Right atrium auricular region (tissue), 2 donors: ENCODE data around the gene P4HTM. TPM values are rescaled to one million over a fixed set of nuclear protein-coding genes. Genes with fewer than 3 reads are reported as not detected.
A peak's percentile ranks its signal among the peaks of the same experiment; 100 is the strongest.
"Not testable (repeated sequence)": the region's sequence is repeated elsewhere in the genome, so short reads cannot be mapped to it uniquely, and the experiment has no call there.

Experiments
- DNase-seq: peaks from one replicate; pipeline ENCODE4 v3.0.0-alpha.2; 2019; ENCODE audit warnings: low spot score
- H3K27ac ChIP-seq, 2 donors: fragments of 200-600 bp; sonication (generic); 1 replicate in 1 of 2; 2 replicates in 1 of 2; pipeline ENCODE4 v1.5.1; 2016 to 2019
- H3K27me3 ChIP-seq, 2 donors: fragments of 200-600 bp; sonication (generic); one replicate each; pipeline versions ENCODE4 v1.5.1 to v1.6.0; 2017 to 2019
- H3K36me3 ChIP-seq: fragments of 200-600 bp; sonication (generic); one replicate; pipeline ENCODE4 v1.5.1; 2016
- H3K4me1 ChIP-seq, 2 donors: fragments of 200-600 bp; sonication (generic); one replicate each; pipeline versions ENCODE4 v1.5.1 to v1.6.0; 2017 to 2019
- H3K4me3 ChIP-seq, 2 donors: fragments of 200-600 bp; sonication (generic); 1 replicate in 1 of 2; 2 replicates in 1 of 2; pipeline ENCODE4 v1.5.1; 2017 to 2019; ENCODE audit warnings: mild to moderate bottlenecking in 1 of 2, moderate library complexity in 1 of 2
- H3K9me3 ChIP-seq, 2 donors: fragments of 200-600 bp; sonication (generic); one replicate each; pipeline ENCODE4 v1.5.1; 2019
- total RNA-seq, 2 donors: library from RNA; depleted of rRNA; stranded (reverse); fragments of >200 nt; gene quantifications; one replicate each; pipeline ENCODE4 v1.1.0, GENCODE V29; 2016
- TF ChIP-seq, protein P1 (sequence below), 2 donors: fragments of 200-600 bp; sonication (generic); IDR thresholded peaks; one replicate each; pipeline ENCODE4 v1.5.1; 2019; ENCODE audit warnings: antibody characterized with exemption in 2 of 2

The P4HTM gene
- total RNA-seq, 2 donors from 2014 or later, result 40.5 to 45.4 TPM

DNA sequence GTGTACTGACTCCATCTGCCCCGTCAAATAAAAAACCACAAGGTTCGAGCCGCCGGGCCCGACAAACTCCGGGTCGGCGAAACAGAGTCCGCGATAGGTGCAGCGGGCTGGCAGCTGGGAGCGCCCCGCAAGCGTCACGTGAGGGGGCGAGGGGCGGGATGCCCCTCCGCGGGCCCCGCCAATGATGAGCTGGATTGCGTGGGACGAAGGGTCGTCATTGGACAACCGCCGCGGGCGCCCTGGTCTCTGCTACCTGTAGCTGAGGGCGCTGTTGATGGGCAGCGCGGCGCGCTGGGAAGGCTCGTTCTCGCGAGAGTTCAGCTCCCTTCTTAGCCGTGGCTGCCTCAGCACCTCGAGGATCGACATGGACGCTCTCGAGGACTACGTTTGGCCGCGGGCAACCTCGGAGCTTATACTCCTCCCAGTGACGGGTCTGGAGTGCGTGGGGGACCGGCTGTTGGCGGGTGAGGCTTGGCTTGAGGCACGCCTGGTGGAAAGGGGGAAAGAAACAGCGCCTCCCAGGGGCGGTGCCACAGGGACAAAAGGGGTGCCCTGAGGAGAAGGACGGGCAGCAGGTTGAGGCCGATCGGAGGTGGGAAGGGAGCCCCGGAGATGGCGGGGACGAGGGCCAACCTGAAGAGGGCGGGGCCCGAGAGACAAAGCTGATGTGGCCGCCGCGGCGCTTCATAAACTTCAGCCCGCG, 17.2 kb downstream of the P4HTM start, which contains the start of gene WDR6:
Gene WDR6 (plus strand): TSS at position 324 of the 703 bp plus-strand sequence. CDS start 41 bp downstream, at position 365.
- no peaks in the 10 kb centered on the region for H3K27me3 ChIP-seq
- H3K4me3 ChIP-seq, result peak within 1 kb of the TSS; percentile 75 to 82
- DNase-seq, result peak; percentile 98
- H3K4me1 ChIP-seq, result peaks cover 0 to 23% of the 10 kb centered on the region in 2 donors
- peak within 1 kb of the TSS; percentile 97 to 98 for H3K27ac ChIP-seq
- peaks cover 7% of the 10 kb centered on the region for H3K36me3 ChIP-seq
- H3K9me3 ChIP-seq, result no peaks in the 10 kb centered on the region
- TF ChIP-seq, protein P1, sequence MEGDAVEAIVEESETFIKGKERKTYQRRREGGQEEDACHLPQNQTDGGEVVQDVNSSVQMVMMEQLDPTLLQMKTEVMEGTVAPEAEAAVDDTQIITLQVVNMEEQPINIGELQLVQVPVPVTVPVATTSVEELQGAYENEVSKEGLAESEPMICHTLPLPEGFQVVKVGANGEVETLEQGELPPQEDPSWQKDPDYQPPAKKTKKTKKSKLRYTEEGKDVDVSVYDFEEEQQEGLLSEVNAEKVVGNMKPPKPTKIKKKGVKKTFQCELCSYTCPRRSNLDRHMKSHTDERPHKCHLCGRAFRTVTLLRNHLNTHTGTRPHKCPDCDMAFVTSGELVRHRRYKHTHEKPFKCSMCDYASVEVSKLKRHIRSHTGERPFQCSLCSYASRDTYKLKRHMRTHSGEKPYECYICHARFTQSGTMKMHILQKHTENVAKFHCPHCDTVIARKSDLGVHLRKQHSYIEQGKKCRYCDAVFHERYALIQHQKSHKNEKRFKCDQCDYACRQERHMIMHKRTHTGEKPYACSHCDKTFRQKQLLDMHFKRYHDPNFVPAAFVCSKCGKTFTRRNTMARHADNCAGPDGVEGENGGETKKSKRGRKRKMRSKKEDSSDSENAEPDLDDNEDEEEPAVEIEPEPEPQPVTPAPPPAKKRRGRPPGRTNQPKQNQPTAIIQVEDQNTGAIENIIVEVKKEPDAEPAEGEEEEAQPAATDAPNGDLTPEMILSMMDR (IDR thresholded peaks at IDR 0.05), result peak; percentile 34 to 68

DNA sequence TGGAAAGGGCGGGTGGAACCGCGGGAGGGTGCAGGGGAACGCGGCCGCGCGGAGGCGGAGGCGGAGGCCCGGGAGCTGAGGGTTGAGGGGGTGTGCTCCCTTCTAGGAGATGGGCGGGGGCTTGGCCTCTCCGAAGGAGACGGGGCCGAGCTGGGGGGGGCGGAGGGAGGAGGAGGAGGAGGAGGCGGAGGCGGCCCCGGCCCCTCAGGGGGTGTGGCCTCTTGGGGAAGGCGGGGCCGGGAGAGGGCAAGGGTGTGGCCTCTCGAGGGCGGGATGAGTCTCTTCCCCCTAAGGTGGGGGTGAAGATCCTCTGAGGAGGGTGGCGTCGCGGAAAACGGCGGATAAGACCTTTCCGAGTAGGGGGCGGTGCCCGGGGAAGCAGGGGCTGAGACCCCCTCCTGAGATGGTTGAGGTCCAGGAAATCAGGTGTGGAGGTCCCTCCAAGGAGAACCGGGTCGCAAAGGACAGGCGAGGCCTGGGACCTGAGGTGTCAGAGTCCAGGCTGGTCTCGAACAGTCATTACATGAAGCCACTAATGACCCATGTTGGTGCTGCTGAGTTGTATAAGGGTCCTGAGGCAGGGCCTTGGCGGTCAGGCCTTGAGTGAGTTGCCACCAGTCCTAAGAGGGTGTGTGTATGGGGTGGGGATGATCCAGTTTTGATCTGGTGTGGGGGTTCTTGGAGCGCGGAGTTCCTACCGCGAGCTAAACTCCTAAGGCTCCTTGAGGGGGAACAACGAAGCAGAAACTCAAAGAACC, 17.9 kb downstream of the P4HTM start:
- DNase-seq, result peak; percentile 85
- Histone ChIP-seq H3K27me3 (no peaks in the 10 kb centered on the region), H3K27ac (peak overlapping the region; percentile 97 to 98), H3K4me3 (peak overlapping the region; percentile 75 to 82), H3K9me3 (no peaks in the 10 kb centered on the region), H3K36me3 (peaks cover 11% of the 10 kb centered on the region), H3K4me1 (peaks cover 0 to 30% of the 10 kb centered on the region in 2 donors)
- TF ChIP-seq, protein P1 (IDR thresholded peaks at IDR 0.05), result no peak

DNA sequence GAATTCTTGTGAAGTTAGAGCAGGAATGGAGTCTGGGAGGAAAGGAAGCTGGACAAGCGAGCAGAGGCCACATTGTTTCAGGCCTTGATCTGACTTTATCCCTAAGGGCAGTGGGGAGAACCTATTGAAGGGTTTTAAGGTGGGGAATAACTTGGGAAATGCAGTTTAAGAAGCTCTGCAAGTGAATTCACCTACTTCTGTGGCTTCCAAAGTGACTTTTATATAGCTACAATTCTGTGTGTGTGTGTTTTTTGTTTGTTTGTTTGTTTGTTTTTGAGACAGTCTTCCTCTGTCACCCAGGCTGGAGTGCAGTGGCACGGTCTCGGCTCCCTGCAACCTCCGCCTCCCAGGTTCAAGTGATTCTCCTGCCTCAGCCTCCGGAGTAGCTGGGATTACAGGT, 18.6 kb downstream of the P4HTM start:
- H3K4me3 ChIP-seq, DNase-seq, H3K9me3 ChIP-seq, H3K27me3 ChIP-seq: not testable (repeated sequence)
- H3K36me3 ChIP-seq, result peaks cover 11% of the 10 kb centered on the region
- H3K27ac ChIP-seq, result peak overlapping the region in 1 of 2 donors; percentile 98
- H3K4me1 ChIP-seq, result peaks cover 0 to 34% of the 10 kb centered on the region in 2 donors

DNA sequence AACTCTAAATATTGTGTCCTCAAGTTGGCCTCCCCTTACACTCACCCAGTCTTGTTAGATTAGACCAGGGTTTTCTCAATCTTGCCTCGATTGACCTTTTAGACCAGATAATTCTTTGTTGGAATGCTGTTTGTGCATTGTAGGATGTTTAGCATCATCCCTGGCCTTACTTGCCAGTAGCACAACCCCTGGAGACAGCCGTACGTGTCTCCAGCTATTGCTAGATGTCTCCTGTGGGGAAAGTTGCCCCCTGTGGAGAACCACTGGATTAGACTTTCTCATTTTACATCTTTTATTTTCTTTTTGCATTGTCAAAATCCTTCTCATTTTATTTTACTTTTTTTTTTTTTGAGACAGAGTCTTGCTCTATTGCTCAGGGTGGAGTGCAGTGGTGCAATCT, 19.4 kb downstream of the P4HTM start:
- Histone ChIP-seq H3K27me3 (no peaks in the 10 kb centered on the region), H3K4me3 (no peak overlapping the region), H3K27ac (no peak overlapping the region), H3K9me3 (no peaks in the 10 kb centered on the region), H3K4me1 (peaks cover 0 to 34% of the 10 kb centered on the region in 2 donors), H3K36me3 (peaks cover 13% of the 10 kb centered on the region)
- DNase-seq, result no peak
- TF ChIP-seq, protein P1 (IDR thresholded peaks at IDR 0.05), result no peak

DNA sequence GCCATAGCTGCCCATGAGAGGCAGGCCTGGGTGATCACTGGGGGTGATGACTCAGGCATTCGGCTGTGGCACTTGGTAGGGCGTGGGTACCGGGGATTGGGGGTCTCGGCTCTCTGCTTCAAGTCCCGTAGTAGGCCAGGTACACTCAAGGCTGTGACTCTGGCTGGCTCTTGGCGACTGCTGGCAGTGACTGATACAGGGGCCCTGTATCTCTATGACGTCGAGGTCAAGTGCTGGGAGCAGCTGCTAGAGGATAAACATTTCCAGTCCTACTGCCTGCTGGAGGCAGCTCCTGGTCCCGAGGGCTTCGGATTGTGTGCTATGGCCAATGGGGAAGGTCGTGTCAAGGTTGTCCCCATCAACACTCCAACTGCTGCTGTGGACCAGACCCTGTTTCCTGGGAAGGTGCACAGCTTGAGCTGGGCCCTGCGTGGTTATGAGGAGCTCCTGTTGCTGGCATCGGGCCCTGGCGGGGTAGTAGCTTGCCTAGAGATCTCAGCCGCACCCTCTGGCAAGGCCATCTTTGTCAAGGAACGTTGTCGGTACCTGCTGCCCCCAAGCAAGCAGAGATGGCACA, 22.5 kb downstream of the P4HTM start:
- peak overlapping the region; percentile 42 to 55 for H3K27ac ChIP-seq
- H3K4me3 ChIP-seq, result no peak overlapping the region
- DNase-seq, result no peak
- H3K4me1 ChIP-seq, result peaks cover 0 to 30% of the 10 kb centered on the region in 2 donors
- H3K36me3 ChIP-seq, result peaks cover 35% of the 10 kb centered on the region
- no peaks in the 10 kb centered on the region for H3K9me3 ChIP-seq
- TF ChIP-seq, protein P1 (IDR thresholded peaks at IDR 0.05), result no peak
- H3K27me3 ChIP-seq, result no peaks in the 10 kb centered on the region
